HEK293 (cell line): Measurements from ENCODE around the gene RSPRY1.

Experiments used
- CTCF ChIA-PET: fragments of 350-600 bp; formaldehyde crosslinking; extraction: SDS; loops from one replicate; lab custom pipeline; 2021; ENCODE audit warnings: antibody characterized with exemption; lab: Yijun Ruan, JAX
- POLR2A ChIA-PET: fragments of 300-600 bp; formaldehyde crosslinking; extraction: SDS; loops from one replicate; lab custom pipeline; 2020; ENCODE audit warnings: antibody characterized with exemption, inconsistent platforms; lab: Yijun Ruan, JAX
- H3K27ac ChIP-seq: fragments of 200-500 bp; sonication (Bioruptor generic); 2 replicates; pipeline ENCODE4 v1.5.1; 2014; ENCODE audit warnings: low read depth, low read length, control low read depth, inconsistent platforms; ENCODE audit errors: extremely low read depth
- H3K36me3 ChIP-seq, 2 experiments: fragments of 200-500 bp in 1 of 2; sonication (Bioruptor generic) in 1 of 2; 1 replicate in 1 of 2; 2 replicates in 1 of 2; pipeline ENCODE4 v1.5.1; 2014 to 2017; ENCODE audit warnings: inconsistent platforms in 2 of 2, low read length in 2 of 2; ENCODE audit not compliant: control insufficient read depth in 2 of 2, insufficient read depth in 1 of 2
- H3K4me1 ChIP-seq: fragments of 200-500 bp; sonication (Bioruptor generic); 2 replicates; pipeline ENCODE4 v1.5.1; 2014; ENCODE audit warnings: mild to moderate bottlenecking, low read length, inconsistent platforms; ENCODE audit not compliant: control insufficient read depth, insufficient read depth
- H3K4me3 ChIP-seq: 2 replicates; pipeline ENCODE4 v1.5.1; 2011; ENCODE audit warnings: low read depth, mild to moderate bottlenecking, control low read depth, low read length, moderate library complexity
- H3K9me3 ChIP-seq: fragments of 200-500 bp; sonication (Bioruptor generic); 2 replicates; pipeline ENCODE4 v1.5.1; 2014; ENCODE audit warnings: low read depth, low read length, inconsistent platforms; ENCODE audit not compliant: control insufficient read depth, insufficient read depth
- GLIS1 ChIP-seq: fragments of 450-650 bp; formaldehyde crosslinking; IDR thresholded peaks from 2 replicates; pipeline ENCODE4 v1.5.1; 2016; ENCODE audit warnings: missing biosample characterization, missing genetic modification characterization
- PRDM4 ChIP-seq: fragments of 450-650 bp; formaldehyde crosslinking; IDR thresholded peaks from 2 replicates; pipeline ENCODE4 v1.5.1; 2017; ENCODE audit warnings: missing biosample characterization, missing genetic modification characterization
- PRDM6 ChIP-seq: fragments of 450-650 bp; formaldehyde crosslinking; IDR thresholded peaks from 2 replicates; pipeline ENCODE4 v1.5.1; 2017; ENCODE audit warnings: missing biosample characterization, missing genetic modification characterization
- SALL2 ChIP-seq: fragments of 450-650 bp; formaldehyde crosslinking; IDR thresholded peaks from 2 replicates; pipeline ENCODE4 v1.5.0; 2017; ENCODE audit warnings: missing biosample characterization, mild to moderate bottlenecking, missing genetic modification characterization, borderline replicate concordance
- SCRT1 ChIP-seq: fragments of 450-650 bp; formaldehyde crosslinking; IDR thresholded peaks from 2 replicates; pipeline ENCODE4 v1.5.1; 2016; ENCODE audit warnings: missing biosample characterization, missing genetic modification characterization, borderline replicate concordance
- YY1 ChIP-seq: fragments of 450-650 bp; formaldehyde crosslinking; IDR thresholded peaks from 2 replicates; pipeline ENCODE4 v1.5.1; 2018; ENCODE audit warnings: missing biosample characterization, missing genetic modification characterization
- ZBTB7A ChIP-seq: fragments of 450-650 bp; formaldehyde crosslinking; IDR thresholded peaks from 2 replicates; pipeline ENCODE4 v1.5.1; 2016; ENCODE audit warnings: low read depth, missing biosample characterization, missing genetic modification characterization
- ZEB2 ChIP-seq: fragments of 450-650 bp; formaldehyde crosslinking; IDR thresholded peaks from 2 replicates; pipeline ENCODE4 v1.5.1; 2016; ENCODE audit warnings: missing biosample characterization, missing genetic modification characterization
- ZFP69B ChIP-seq: fragments of 450-650 bp; formaldehyde crosslinking; IDR thresholded peaks from 2 replicates; pipeline ENCODE4 v1.5.1; 2016; ENCODE audit warnings: missing biosample characterization, missing genetic modification characterization
- ZNF133 ChIP-seq: fragments of 450-650 bp; formaldehyde crosslinking; IDR thresholded peaks from 2 replicates; pipeline ENCODE4 v1.5.1; 2016; ENCODE audit warnings: missing biosample characterization, missing genetic modification characterization
- ZNF214 ChIP-seq: fragments of 450-650 bp; formaldehyde crosslinking; IDR thresholded peaks from 2 replicates; pipeline ENCODE4 v1.5.1; 2017; ENCODE audit warnings: missing biosample characterization, mild to moderate bottlenecking, missing genetic modification characterization, borderline replicate concordance
- ZNF248 ChIP-seq: fragments of 450-650 bp; formaldehyde crosslinking; IDR thresholded peaks from 2 replicates; pipeline ENCODE4 v1.5.1; 2017; ENCODE audit warnings: missing biosample characterization, missing genetic modification characterization
- ZNF423 ChIP-seq: fragments of 450-650 bp; formaldehyde crosslinking; IDR thresholded peaks from 2 replicates; pipeline ENCODE4 v1.5.1; 2016; ENCODE audit warnings: missing biosample characterization, missing genetic modification characterization
- ZNF654 ChIP-seq: fragments of 450-650 bp; formaldehyde crosslinking; IDR thresholded peaks from 2 replicates; pipeline ENCODE4 v1.5.1; 2016; ENCODE audit warnings: low read depth, missing biosample characterization, missing genetic modification characterization
- ZNF660 ChIP-seq: fragments of 450-650 bp; IDR thresholded peaks from 2 replicates; pipeline ENCODE4 v1.5.1; 2018; ENCODE audit warnings: missing biosample characterization, mild to moderate bottlenecking, missing genetic modification characterization
- ZNF837 ChIP-seq: fragments of 450-650 bp; formaldehyde crosslinking; IDR thresholded peaks from 2 replicates; pipeline ENCODE4 v1.5.1; 2016; ENCODE audit warnings: missing biosample characterization, missing genetic modification characterization
- ZNF843 ChIP-seq: fragments of 450-650 bp; formaldehyde crosslinking; IDR thresholded peaks from 2 replicates; pipeline ENCODE4 v1.5.1; 2016; ENCODE audit warnings: missing biosample characterization, missing genetic modification characterization
- TF ChIP-seq, protein P1 (sequence below): fragments of 450-650 bp; formaldehyde crosslinking; IDR thresholded peaks from 2 replicates; pipeline ENCODE4 v1.5.1; 2016; ENCODE audit warnings: missing biosample characterization, missing genetic modification characterization
- TF ChIP-seq, protein P2 (sequence below): fragments of 450-650 bp; formaldehyde crosslinking; IDR thresholded peaks from 2 replicates; pipeline ENCODE4 v1.5.1; 2016; ENCODE audit warnings: missing biosample characterization, missing genetic modification characterization
- TF ChIP-seq, protein P3 (sequence below): fragments of 450-650 bp; formaldehyde crosslinking; IDR thresholded peaks from 2 replicates; pipeline ENCODE4 v1.5.1; 2016; ENCODE audit warnings: missing biosample characterization, missing genetic modification characterization, low read depth

The RSPRY1 gene

GRCh38 chr16:57240851-57241250 is 54.7 kb downstream of the RSPRY1 start (continued):
- TF ChIP-seq ZNF423 (tag by site-specific recombination) = no peak
- TF ChIP-seq GLIS1 (tag by site-specific recombination) = no peak
- no peak for TF ChIP-seq ZNF133 (tag by site-specific recombination)
- TF ChIP-seq, protein P1, sequence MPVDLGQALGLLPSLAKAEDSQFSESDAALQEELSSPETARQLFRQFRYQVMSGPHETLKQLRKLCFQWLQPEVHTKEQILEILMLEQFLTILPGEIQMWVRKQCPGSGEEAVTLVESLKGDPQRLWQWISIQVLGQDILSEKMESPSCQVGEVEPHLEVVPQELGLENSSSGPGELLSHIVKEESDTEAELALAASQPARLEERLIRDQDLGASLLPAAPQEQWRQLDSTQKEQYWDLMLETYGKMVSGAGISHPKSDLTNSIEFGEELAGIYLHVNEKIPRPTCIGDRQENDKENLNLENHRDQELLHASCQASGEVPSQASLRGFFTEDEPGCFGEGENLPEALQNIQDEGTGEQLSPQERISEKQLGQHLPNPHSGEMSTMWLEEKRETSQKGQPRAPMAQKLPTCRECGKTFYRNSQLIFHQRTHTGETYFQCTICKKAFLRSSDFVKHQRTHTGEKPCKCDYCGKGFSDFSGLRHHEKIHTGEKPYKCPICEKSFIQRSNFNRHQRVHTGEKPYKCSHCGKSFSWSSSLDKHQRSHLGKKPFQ (tag by site-specific recombination) = no peak

DNA sequence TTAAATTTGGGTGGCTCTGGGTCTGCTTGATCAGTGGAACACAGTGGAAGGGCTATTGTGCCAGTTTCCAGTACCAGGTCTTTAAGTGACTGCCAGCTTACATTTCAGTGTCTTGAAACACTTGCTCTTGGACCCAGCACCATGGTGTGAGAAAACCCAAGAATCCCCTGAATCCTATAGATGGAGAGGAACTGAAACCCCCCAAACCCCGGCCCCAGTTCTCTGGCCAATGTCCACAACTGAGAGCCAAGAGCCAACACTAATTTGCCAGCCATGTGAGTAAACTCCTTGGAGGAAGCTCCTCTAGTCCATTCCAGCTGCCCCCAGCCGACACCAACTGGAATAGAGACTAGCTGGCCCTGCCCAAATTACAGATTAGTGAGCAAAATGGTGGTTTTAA is 56.5 kb downstream of the RSPRY1 start:
- no peak for TF ChIP-seq PRDM6 (tag by site-specific recombination)
- TF ChIP-seq ZNF248 (tag by site-specific recombination) = no peak
- TF ChIP-seq, protein P2, sequence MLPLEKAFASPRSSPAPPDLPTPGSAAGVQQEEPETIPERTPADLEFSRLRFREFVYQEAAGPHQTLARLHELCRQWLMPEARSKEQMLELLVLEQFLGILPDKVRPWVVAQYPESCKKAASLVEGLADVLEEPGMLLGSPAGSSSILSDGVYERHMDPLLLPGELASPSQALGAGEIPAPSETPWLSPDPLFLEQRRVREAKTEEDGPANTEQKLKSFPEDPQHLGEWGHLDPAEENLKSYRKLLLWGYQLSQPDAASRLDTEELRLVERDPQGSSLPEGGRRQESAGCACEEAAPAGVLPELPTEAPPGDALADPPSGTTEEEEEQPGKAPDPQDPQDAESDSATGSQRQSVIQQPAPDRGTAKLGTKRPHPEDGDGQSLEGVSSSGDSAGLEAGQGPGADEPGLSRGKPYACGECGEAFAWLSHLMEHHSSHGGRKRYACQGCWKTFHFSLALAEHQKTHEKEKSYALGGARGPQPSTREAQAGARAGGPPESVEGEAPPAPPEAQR (tag by site-specific recombination) = no peak
- TF ChIP-seq ZNF837 = no peak
- TF ChIP-seq, protein P3, sequence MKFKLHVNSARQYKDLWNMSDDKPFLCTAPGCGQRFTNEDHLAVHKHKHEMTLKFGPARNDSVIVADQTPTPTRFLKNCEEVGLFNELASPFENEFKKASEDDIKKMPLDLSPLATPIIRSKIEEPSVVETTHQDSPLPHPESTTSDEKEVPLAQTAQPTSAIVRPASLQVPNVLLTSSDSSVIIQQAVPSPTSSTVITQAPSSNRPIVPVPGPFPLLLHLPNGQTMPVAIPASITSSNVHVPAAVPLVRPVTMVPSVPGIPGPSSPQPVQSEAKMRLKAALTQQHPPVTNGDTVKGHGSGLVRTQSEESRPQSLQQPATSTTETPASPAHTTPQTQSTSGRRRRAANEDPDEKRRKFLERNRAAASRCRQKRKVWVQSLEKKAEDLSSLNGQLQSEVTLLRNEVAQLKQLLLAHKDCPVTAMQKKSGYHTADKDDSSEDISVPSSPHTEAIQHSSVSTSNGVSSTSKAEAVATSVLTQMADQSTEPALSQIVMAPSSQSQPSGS (tag by site-specific recombination) = no peak
- TF ChIP-seq ZNF654 (tag by site-specific recombination) = no peak
- TF ChIP-seq SCRT1 (tag by site-specific recombination) = no peak
- TF ChIP-seq YY1 (tag by site-specific recombination) = no peak
- no peak for TF ChIP-seq PRDM4
- no peak for TF ChIP-seq ZEB2 (tag by site-specific recombination)
- TF ChIP-seq ZNF214 (tag by site-specific recombination) = no peak
- no peak for TF ChIP-seq ZNF843 (tag by site-specific recombination)
- no peak for TF ChIP-seq SALL2 (tag by site-specific recombination)
- TF ChIP-seq ZFP69B = no peak
- no peak for TF ChIP-seq ZNF660
- no peak for TF ChIP-seq ZBTB7A (tag by site-specific recombination)
- peaks cover 14 to 28% of the 10 kb centered on the region in 2 experiments; a peak in 2 of 3 replicates for H3K36me3 ChIP-seq
- CTCF ChIA-PET = no interaction called here
- POLR2A ChIA-PET = no interaction called here
- H3K4me3 ChIP-seq = no peak overlapping the region
- H3K27ac ChIP-seq = no peak overlapping the region
- H3K9me3 ChIP-seq = no peaks in the 10 kb centered on the region
- H3K4me1 ChIP-seq = 0 out of 2 replicates have a peak, but pooled peaks cover 2% of the 10 kb centered on the region
